H9 (cell line): ENCODE measurements around the gene NPFF. TPM values are rescaled to one million over a fixed set of nuclear protein-coding genes. Genes with fewer than 3 reads are reported as not detected.

Source experiments
- DNase-seq: peaks from one replicate; pipeline ENCODE4 v3.0.0-alpha.2; 2017
- H2AFZ ChIP-seq: one replicate; pipeline ENCODE4 v1.6.1; 2013; ENCODE audit warnings: mild to moderate bottlenecking, low read length, control low read depth, moderate library complexity
- H2AK5ac ChIP-seq: 2 replicates; pipeline ENCODE4 v1.6.1; 2013; ENCODE audit warnings: low read length, control low read depth, mixed read lengths; ENCODE audit not compliant: insufficient read length
- H2BK120ac ChIP-seq: one replicate; pipeline ENCODE4 v1.6.1; 2013; ENCODE audit warnings: low read depth, mild to moderate bottlenecking, low read length, control low read depth, inconsistent platforms; ENCODE audit not compliant: poor library complexity, severe bottlenecking
- H2BK12ac ChIP-seq: 2 replicates; pipeline ENCODE4 v1.6.1; 2013; ENCODE audit warnings: low read length, control low read depth, mixed read lengths, low read depth; ENCODE audit not compliant: insufficient read length
- H2BK15ac ChIP-seq: 2 replicates; pipeline ENCODE4 v1.6.1; 2013; ENCODE audit warnings: low read depth, low read length, control low read depth
- H2BK20ac ChIP-seq: one replicate; pipeline ENCODE4 v1.6.1; 2013; ENCODE audit warnings: low read depth, mild to moderate bottlenecking, low read length, control low read depth, inconsistent platforms; ENCODE audit not compliant: poor library complexity, severe bottlenecking
- H2BK5ac ChIP-seq: 2 replicates; pipeline ENCODE4 v1.6.1; 2013; ENCODE audit warnings: low read length, control low read depth, mixed read lengths; ENCODE audit not compliant: insufficient read length
- H3K14ac ChIP-seq: 2 replicates; pipeline ENCODE4 v1.6.1; 2013; ENCODE audit warnings: low read length, control low read depth; ENCODE audit not compliant: insufficient read depth
- H3K18ac ChIP-seq: 2 replicates; pipeline ENCODE4 v1.6.1; 2013; ENCODE audit warnings: low read depth, mild to moderate bottlenecking, mixed read lengths, low read length, control low read depth; ENCODE audit not compliant: insufficient read length
- H3K23ac ChIP-seq: 2 replicates; pipeline ENCODE4 v1.6.1; 2013; ENCODE audit warnings: low read length, control low read depth, mixed read lengths, low read depth; ENCODE audit not compliant: insufficient read length
- H3K23me2 ChIP-seq: 2 replicates; pipeline ENCODE4 v1.6.1; 2013; ENCODE audit warnings: low read depth, mild to moderate bottlenecking, mixed read lengths, low read length, control low read depth; ENCODE audit not compliant: insufficient read length, poor library complexity, severe bottlenecking
- H3K27ac ChIP-seq: 2 replicates; pipeline ENCODE4 v1.5.1; 2013; ENCODE audit warnings: low read length, control low read depth, mixed read lengths, low read depth; ENCODE audit not compliant: insufficient read length
- H3K27me3 ChIP-seq: 2 replicates; pipeline ENCODE4 v1.6.1; 2013; ENCODE audit warnings: low read length, control low read depth, inconsistent platforms; ENCODE audit not compliant: insufficient read depth
- H3K4ac ChIP-seq: 2 replicates; pipeline ENCODE4 v1.6.1; 2013; ENCODE audit warnings: low read depth, mild to moderate bottlenecking, control low read depth, inconsistent platforms, low read length, moderate library complexity
- H3K4me1 ChIP-seq: 2 replicates; pipeline ENCODE4 v1.6.1; 2013; ENCODE audit warnings: low read length, control low read depth, inconsistent platforms; ENCODE audit not compliant: insufficient read depth
- H3K4me2 ChIP-seq: 2 replicates; pipeline ENCODE4 v1.6.1; 2013; ENCODE audit warnings: low read length, control low read depth, mixed read lengths; ENCODE audit not compliant: insufficient read length, insufficient read depth
- H3K56ac ChIP-seq: 2 replicates; pipeline ENCODE4 v1.6.1; 2013; ENCODE audit warnings: low read depth, mild to moderate bottlenecking, mixed read lengths, low read length, control low read depth; ENCODE audit not compliant: insufficient read length
- H3K79me1 ChIP-seq: 2 replicates; pipeline ENCODE4 v1.6.1; 2013; ENCODE audit warnings: low read depth, mild to moderate bottlenecking, moderate library complexity, low read length, control low read depth, inconsistent platforms; ENCODE audit not compliant: insufficient read depth, poor library complexity, severe bottlenecking
- H3K79me2 ChIP-seq: 2 replicates; pipeline ENCODE4 v1.6.1; 2013; ENCODE audit warnings: low read length, control low read depth, inconsistent platforms; ENCODE audit not compliant: insufficient read depth
- H3K9ac ChIP-seq: 2 replicates; pipeline ENCODE4 v1.6.1; 2013; ENCODE audit warnings: low read length, control low read depth, mixed read lengths; ENCODE audit not compliant: insufficient read length; ENCODE audit errors: extremely low read depth
- H3K9me3 ChIP-seq: one replicate; pipeline ENCODE4 v1.6.1; 2013; ENCODE audit warnings: low read depth, low read length, inconsistent platforms; ENCODE audit not compliant: control insufficient read depth
- H3T11ph ChIP-seq: one replicate; pipeline ENCODE4 v1.6.1; 2013; ENCODE audit warnings: mild to moderate bottlenecking, low read length, control low read depth, inconsistent platforms
- H4K20me1 ChIP-seq: one replicate; pipeline ENCODE4 v1.6.1; 2013; ENCODE audit not compliant: control insufficient read depth, insufficient read length, insufficient read depth
- H4K5ac ChIP-seq: 2 replicates; pipeline ENCODE4 v1.6.1; 2013; ENCODE audit warnings: low read depth, mild to moderate bottlenecking, mixed read lengths, low read length, control low read depth; ENCODE audit not compliant: insufficient read length
- H4K8ac ChIP-seq: replicated peaks from 2 replicates; pipeline ENCODE4 v1.6.1; 2013; ENCODE audit warnings: low read length, control low read depth, mixed read lengths, low read depth; ENCODE audit not compliant: insufficient read length
- H4K91ac ChIP-seq: 2 replicates; pipeline ENCODE4 v1.6.1; 2013; ENCODE audit warnings: low read depth, mild to moderate bottlenecking, moderate library complexity, mixed read lengths, low read length, control low read depth; ENCODE audit not compliant: insufficient read length
- H3K27ac Mint-ChIP-seq, 3 experiments: 2 replicates in 2 of 3; 3 replicates in 1 of 3; pipeline ENCODE4 v1.8.0; 2020 to 2021; ENCODE audit warnings: mixed read lengths in 3 of 3, mild to moderate bottlenecking in 1 of 3, moderate library complexity in 1 of 3
- H3K27me3 Mint-ChIP-seq: 2 replicates; pipeline ENCODE4 v1.8.0; 2021; ENCODE audit warnings: low read depth, mild to moderate bottlenecking, moderate library complexity, mixed read lengths
- H3K36me3 Mint-ChIP-seq, 3 experiments: 2 replicates in 2 of 3; 3 replicates in 1 of 3; pipeline ENCODE4 v1.8.0; 2020 to 2021; ENCODE audit warnings: low read depth in 3 of 3, mixed read lengths in 3 of 3; ENCODE audit not compliant: insufficient read depth in 1 of 3
- H3K4me1 Mint-ChIP-seq, 2 experiments: 2 replicates each; pipeline ENCODE4 v1.8.0; 2020; ENCODE audit warnings: mixed read lengths in 2 of 2
- H3K4me3 Mint-ChIP-seq, 2 experiments: 2 replicates in 1 of 2; 3 replicates in 1 of 2; pipeline ENCODE4 v1.8.0; 2020 to 2021; ENCODE audit warnings: mild to moderate bottlenecking in 2 of 2, mixed read lengths in 2 of 2, moderate library complexity in 1 of 2
- H3K9me3 Mint-ChIP-seq, 2 experiments: 2 replicates in 1 of 2; 3 replicates in 1 of 2; pipeline ENCODE4 v1.8.0; 2020; ENCODE audit warnings: mild to moderate bottlenecking in 2 of 2, mixed read lengths in 2 of 2, moderate library complexity in 1 of 2
- WGBS: extraction: QIAGEN DNeasy Blood & Tissue Kit; methylation state at CpG from one replicate; pipeline ENCODE4 v1.1.7; 2013; ENCODE audit warnings: missing lambda C conversion rate, low lambda C conversion rate, mixed read lengths; ENCODE audit not compliant: insufficient read length; ENCODE audit errors: extremely low coverage; 5-methylcytosine and 5-hydroxymethylcytosine counted together
- total RNA-seq: library from RNA; stranded (reverse); gene quantifications from 2 replicates; pipeline ENCODE4 v1.2.1, GENCODE V29; 2021
- TF ChIP-seq, protein P1 (sequence below): fragments of 200-600 bp; sonication (generic); conservative IDR thresholded peaks from 3 replicates; pipeline ENCODE4 v1.8.0; 2021; ENCODE audit warnings: antibody characterized with exemption, mild to moderate bottlenecking

NPFF gene
- total RNA-seq, 1 experiment from 2014 or later: not detected

DNA sequence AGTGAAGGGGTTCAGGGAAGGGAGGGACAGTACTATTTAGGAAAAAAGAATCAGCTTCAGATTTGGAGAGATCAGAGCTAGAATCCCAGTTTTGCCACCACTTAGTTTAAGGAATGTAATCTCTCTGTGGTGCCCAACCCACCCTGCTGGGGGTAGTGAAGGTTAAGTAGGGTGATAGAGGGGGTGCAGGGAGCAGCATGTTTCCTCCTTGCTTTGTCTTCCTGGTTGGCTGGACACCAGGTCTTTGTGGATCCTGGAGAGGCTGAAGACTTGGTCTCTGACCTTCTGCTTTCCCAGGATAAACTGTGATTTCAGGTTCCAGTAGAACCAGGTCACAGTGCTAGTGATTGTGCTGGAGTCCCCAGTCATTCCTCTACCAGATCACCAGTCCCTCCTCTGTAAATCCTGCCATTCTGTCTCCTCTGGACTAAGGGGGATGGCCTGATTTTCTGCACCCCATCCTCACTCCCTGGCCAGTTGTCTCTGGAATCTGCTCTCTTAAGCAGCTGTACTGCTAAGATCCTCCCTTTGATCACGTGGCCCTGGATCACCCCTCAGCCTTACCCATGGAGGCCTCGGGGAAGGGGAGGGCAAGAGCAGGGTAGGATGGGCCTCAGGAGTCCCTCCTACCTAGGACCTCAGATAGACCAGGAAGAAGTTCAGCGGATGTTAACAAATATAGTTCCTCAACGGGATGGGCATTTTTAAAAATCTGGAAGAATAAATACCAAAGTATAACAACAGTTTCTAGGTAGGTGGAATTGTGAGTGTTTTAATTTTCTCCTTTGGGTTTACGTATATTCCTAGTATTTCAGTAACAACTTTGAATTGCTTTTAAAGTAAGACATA is 11.2 kb downstream of the NPFF start:
- Histone ChIP-seq H2BK20ac (no peak overlapping the region), H3K79me2 (no peaks in the 10 kb centered on the region), H4K91ac (no peak overlapping the region), H3K9me3 (no peaks in the 10 kb centered on the region), H3K23me2 (peaks cover 27% of the 10 kb centered on the region), H3K4me2 (no peak overlapping the region), H3K18ac (no peak overlapping the region), H3K4ac (no peak overlapping the region), H4K5ac (no peak overlapping the region), H2BK120ac (no peak overlapping the region), H3K56ac (no peak overlapping the region), H2AFZ (no peak overlapping the region), H3K27ac (no peak overlapping the region), H3K14ac (no peak overlapping the region), H3K4me1 (peaks cover 6% of the 10 kb centered on the region; the same call in 1 of the 2 replicates), H4K20me1 (no peaks in the 10 kb centered on the region), H3K9ac (no peak overlapping the region), H2BK15ac (no peak overlapping the region), H2AK5ac (no peak overlapping the region), H2BK12ac (no peak overlapping the region), H3K27me3 (no peaks in the 10 kb centered on the region), H4K8ac (no peak overlapping the region), H3K79me1 (peaks cover 2% of the 10 kb centered on the region), H3T11ph (no peak overlapping the region), H2BK5ac (no peak overlapping the region), H3K23ac (no peak overlapping the region)
- peaks cover 0 to 11% (median 1%) of the 10 kb centered on the region in 3 experiments; a peak in 1 of 7 replicates for H3K36me3 Mint-ChIP-seq
- no peaks in the 10 kb centered on the region; the same call in 1 of the 2 replicates for H3K27me3 Mint-ChIP-seq
- peak; percentile 90 for DNase-seq
- H3K4me1 Mint-ChIP-seq: peaks cover 59 to 64% of the 10 kb centered on the region in 2 experiments
- no CpG with 5 or more reads among the region's 5 CpGs for WGBS
- peak overlapping the region in 2 of 3 experiments; percentile 92 to 94; a peak in 5 of 7 replicates for H3K27ac Mint-ChIP-seq
- peak overlapping the region; percentile 14 to 58; a peak in 2 of 5 replicates for H3K4me3 Mint-ChIP-seq
- H3K9me3 Mint-ChIP-seq: no peaks in the 10 kb centered on the region
- TF ChIP-seq, protein P1, sequence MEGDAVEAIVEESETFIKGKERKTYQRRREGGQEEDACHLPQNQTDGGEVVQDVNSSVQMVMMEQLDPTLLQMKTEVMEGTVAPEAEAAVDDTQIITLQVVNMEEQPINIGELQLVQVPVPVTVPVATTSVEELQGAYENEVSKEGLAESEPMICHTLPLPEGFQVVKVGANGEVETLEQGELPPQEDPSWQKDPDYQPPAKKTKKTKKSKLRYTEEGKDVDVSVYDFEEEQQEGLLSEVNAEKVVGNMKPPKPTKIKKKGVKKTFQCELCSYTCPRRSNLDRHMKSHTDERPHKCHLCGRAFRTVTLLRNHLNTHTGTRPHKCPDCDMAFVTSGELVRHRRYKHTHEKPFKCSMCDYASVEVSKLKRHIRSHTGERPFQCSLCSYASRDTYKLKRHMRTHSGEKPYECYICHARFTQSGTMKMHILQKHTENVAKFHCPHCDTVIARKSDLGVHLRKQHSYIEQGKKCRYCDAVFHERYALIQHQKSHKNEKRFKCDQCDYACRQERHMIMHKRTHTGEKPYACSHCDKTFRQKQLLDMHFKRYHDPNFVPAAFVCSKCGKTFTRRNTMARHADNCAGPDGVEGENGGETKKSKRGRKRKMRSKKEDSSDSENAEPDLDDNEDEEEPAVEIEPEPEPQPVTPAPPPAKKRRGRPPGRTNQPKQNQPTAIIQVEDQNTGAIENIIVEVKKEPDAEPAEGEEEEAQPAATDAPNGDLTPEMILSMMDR: no peak
